AG08395 (cell line): Measurements from ENCODE around the gene PLCL1.
"Not testable (repeated sequence)": the region's sequence is repeated elsewhere in the genome, so short reads cannot be mapped to it uniquely, and the experiment has no call there.

ENCODE experiments used
- DNase-seq: peaks from one replicate; pipeline ENCODE4 v3.0.0; 2012; ENCODE audit warnings: mixed read lengths, low spot score

Gene PLCL1

DNA sequence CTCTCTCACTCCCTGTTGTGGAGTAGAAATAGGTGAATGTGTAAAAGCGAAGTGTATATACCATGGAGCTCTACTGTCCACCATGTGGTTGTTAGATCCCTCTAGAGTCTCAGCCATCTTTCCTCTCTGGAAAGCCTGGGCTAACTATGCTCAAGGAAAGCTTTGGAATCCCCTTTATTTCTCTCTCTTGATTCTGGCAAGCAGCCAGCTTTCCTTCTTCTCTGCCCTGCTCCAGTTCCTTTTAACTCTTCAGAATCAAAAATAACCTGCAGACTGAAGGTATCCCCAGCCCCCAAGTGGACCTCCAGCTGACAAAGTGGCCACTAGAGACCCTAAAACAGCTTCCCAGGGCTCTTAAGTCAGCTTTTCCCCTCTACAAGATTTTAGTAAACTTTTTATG, 381.9 kb downstream of the PLCL1 start:
- no peak for DNase-seq

DNA sequence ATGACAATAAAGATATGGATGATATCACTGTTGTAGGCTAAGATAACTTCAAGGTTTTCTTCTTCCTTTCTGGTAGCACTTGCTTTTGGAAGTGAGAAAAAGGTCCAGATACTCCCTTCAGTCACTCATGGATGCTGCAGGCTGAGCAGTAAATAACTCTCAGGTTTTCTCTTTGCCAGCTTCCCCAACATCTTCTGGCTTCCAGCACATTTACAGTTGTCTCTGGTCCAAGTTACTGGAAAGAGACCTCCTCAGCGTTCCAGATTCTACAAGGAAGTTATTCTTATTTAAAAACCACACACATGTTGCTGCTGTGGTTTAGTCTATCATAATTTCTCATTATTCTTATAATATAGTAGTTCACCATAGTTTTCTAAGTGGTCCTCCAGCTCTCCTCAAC, 383.4 kb downstream of the PLCL1 start:
- DNase-seq = no peak

DNA sequence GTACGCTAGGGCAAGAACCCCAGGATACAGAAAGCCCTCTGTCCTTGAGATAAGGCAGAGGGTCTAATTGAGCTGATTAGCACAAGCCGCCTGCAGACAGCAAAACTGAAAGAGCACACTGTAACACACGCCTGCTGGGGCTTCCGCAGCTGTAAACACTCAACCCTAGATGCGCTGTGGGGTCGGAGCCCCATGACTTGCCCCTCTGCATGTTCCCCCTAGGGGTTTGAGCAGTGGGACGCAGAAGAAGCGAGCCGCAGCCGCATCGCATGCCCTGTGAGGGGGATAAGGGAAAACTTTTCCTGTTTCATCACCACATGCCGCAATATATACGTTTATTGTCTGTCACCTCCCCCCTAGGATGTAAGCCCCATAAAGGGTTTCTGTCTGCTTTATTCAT, 384.6 kb downstream of the PLCL1 start:
- DNase-seq = no peak

DNA sequence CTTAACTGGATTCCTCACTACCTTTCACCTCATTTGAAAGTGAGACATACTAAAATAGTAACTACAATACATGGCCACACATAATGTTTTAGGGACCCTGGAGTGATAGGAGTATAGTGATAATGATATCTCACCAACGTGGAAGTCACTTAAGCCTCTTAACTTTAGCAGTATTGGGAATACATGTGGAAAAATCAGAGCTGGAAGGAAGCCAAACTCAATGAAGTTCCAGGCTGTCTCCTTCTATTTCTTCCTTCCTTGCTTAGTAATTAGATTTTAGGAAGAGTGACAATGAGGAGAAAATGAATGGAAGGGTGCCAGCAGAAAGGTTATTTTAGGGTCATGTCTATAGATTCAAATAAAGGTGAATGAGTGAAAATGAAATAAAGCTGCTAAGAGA, 387.3 kb downstream of the PLCL1 start:
- no peak for DNase-seq

DNA sequence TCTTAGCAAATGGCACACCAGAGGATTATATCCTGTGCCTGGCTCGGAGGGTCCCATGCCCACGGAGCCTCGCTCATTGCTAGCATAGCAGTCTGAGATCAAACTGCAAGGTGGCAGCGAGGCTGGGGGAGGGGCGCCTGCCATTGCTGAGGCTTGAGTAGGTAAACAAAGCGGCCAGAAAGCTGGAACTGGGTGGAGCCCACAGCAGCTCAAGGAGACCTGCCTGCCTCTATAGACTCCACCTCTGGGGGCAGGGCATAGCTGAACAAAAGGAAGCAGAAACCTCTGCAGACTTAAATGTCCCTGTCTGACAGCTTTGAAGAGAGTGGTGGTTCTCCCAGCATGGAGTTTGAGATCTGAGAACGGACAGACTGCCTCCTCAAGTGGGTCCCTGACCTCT, 392.2 kb downstream of the PLCL1 start:
- not testable (repeated sequence) for DNase-seq
